ENCODE measurements around the gene PPFIBP1.
A peak's percentile ranks its signal among the peaks of the same experiment; 100 is the strongest.

Gene PPFIBP1

GRCh38 chr12:27610374-27610773 lies 86.4 kb downstream of the PPFIBP1 start:
- DNase-seq = peak; percentile 58

DNA sequence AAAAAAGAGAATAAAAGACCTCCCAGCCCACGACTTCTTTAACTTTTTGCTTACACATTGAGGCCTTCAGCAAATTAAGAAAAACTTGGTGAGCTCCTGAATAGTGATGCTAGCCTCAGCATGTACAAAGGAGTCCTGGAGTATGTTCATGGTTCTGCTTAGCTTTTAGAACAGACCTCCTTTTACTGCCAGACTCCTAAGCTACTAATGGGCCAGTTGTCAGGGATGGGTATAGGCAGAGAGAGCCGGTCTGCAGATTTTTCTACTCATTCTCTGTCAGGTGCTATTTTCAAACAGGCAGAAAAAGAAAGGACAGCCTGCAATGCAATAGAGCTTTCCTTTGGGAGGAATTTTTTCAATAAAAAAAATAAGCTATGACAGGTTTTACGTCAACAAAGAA lies 90.4 kb downstream of the PPFIBP1 start:
- H2AK5ac ChIP-seq (ENCODE audit: low read length, severe bottlenecking) = no peak overlapping the region
- no peak overlapping the region for H2BK15ac ChIP-seq (ENCODE audit: low read depth, poor library complexity, severe bottlenecking)
- H2BK5ac ChIP-seq (ENCODE audit: low read depth, low read length, poor library complexity, severe bottlenecking) = no peak overlapping the region
- H3K14ac ChIP-seq (ENCODE audit: low read length in 2 of 2) = no peak overlapping the region
- H3K27me3 ChIP-seq (ENCODE audit: control insufficient read depth in 1 of 2, insufficient read depth in 1 of 2, low read length in 2 of 2) = no peaks in the 10 kb centered on the region
- 56% methylated on average over 1 of the region's 3 CpGs for WGBS
- H2BK120ac ChIP-seq (ENCODE audit: low read depth, low read length) = no peak overlapping the region
- no peak for DNase-seq
- H3K36me3 ChIP-seq (ENCODE audit: control insufficient read depth in 1 of 2, insufficient read depth in 2 of 2, low read depth in 1 of 2, low read length in 2 of 2) = peaks cover 0 to 6% of the 10 kb centered on the region in 2 experiments
- peaks cover 17% of the 10 kb centered on the region for H3K79me1 ChIP-seq (replicated peaks; ENCODE audit: low read length, poor library complexity, severe bottlenecking)
- no peak overlapping the region for H2BK12ac ChIP-seq (ENCODE audit: low read length in 2 of 2)
- no peak overlapping the region for H3K4ac ChIP-seq (ENCODE audit: low read depth in 1 of 2, low read length in 2 of 2)
- H2AFZ ChIP-seq (ENCODE audit: low read depth, low read length) = no peak overlapping the region
- H4K8ac ChIP-seq (ENCODE audit: low read length) = no peak overlapping the region
- no peak overlapping the region for H3K18ac ChIP-seq (ENCODE audit: low read depth in 1 of 2, low read length in 2 of 2)
- no peak overlapping the region for H3K23ac ChIP-seq (ENCODE audit: low read length in 2 of 2)
- H3K4me1 ChIP-seq (ENCODE audit: control insufficient read depth, insufficient read depth, low read depth, low read length) = peaks cover 9% of the 10 kb centered on the region
- H3K9me3 ChIP-seq (ENCODE audit: control insufficient read depth, low read length) = no peaks in the 10 kb centered on the region
- H3K4me3 ChIP-seq (ENCODE audit: insufficient read depth in 1 of 2, low read depth in 1 of 2, low read length in 2 of 2) = no peak overlapping the region
- H3K27ac ChIP-seq (ENCODE audit: low read length, poor library complexity, severe bottlenecking) = peak overlapping the region; percentile 52
- H3K9ac ChIP-seq (ENCODE audit: low read length) = no peak overlapping the region
- no peak overlapping the region for H3K4me2 ChIP-seq (ENCODE audit: low read length, poor library complexity, severe bottlenecking)
- H4K91ac ChIP-seq (ENCODE audit: low read length) = no peak overlapping the region

More at GRCh38 chr12:27610374-27610773, 86.4 kb downstream of the PPFIBP1 start:
- no peak overlapping the region for H2BK5ac ChIP-seq (ENCODE audit: low read depth, low read length, poor library complexity, severe bottlenecking)
- no peak overlapping the region for H4K8ac ChIP-seq (ENCODE audit: low read length)
- H3K4me3 ChIP-seq (ENCODE audit: insufficient read depth in 1 of 2, low read depth in 1 of 2, low read length in 2 of 2) = no peak overlapping the region
- peaks cover 10% of the 10 kb centered on the region for H3K4me1 ChIP-seq (ENCODE audit: control insufficient read depth, insufficient read depth, low read depth, low read length)
- H3K4ac ChIP-seq (ENCODE audit: low read depth in 1 of 2, low read length in 2 of 2) = peak overlapping the region in 1 of 2 experiments; percentile 6
- H3K9ac ChIP-seq (ENCODE audit: low read length) = peak overlapping the region; percentile 61
- no peaks in the 10 kb centered on the region for H3K27me3 ChIP-seq (ENCODE audit: control insufficient read depth in 1 of 2, insufficient read depth in 1 of 2, low read length in 2 of 2)
- H3K4me2 ChIP-seq (ENCODE audit: low read length, poor library complexity, severe bottlenecking) = no peak overlapping the region
- no peak overlapping the region for H3K27ac ChIP-seq (ENCODE audit: low read length, poor library complexity, severe bottlenecking)
- no peaks in the 10 kb centered on the region for H3K36me3 ChIP-seq (ENCODE audit: control insufficient read depth in 1 of 2, insufficient read depth in 2 of 2, low read depth in 1 of 2, low read length in 2 of 2)
- no peak overlapping the region for H2BK12ac ChIP-seq (ENCODE audit: low read length in 2 of 2)
- 69% methylated on average over 1 of the region's 2 CpGs for WGBS
- no peak overlapping the region for H2BK120ac ChIP-seq (ENCODE audit: low read depth, low read length)
- peaks cover 22% of the 10 kb centered on the region for H3K79me1 ChIP-seq (replicated peaks; ENCODE audit: low read length, poor library complexity, severe bottlenecking)
- H3K18ac ChIP-seq (ENCODE audit: low read depth in 1 of 2, low read length in 2 of 2) = peak overlapping the region in 1 of 2 experiments; percentile 73
- no peak overlapping the region for H3K23ac ChIP-seq (ENCODE audit: low read length in 2 of 2)
- no peak overlapping the region for H4K91ac ChIP-seq (ENCODE audit: low read length)
- no peak overlapping the region for H2AK5ac ChIP-seq (ENCODE audit: low read length, severe bottlenecking)
- no peaks in the 10 kb centered on the region for H3K9me3 ChIP-seq (ENCODE audit: control insufficient read depth, low read length)
- H2BK15ac ChIP-seq (ENCODE audit: low read depth, poor library complexity, severe bottlenecking) = no peak overlapping the region
- H3K14ac ChIP-seq (ENCODE audit: low read length in 2 of 2) = no peak overlapping the region
- H2AFZ ChIP-seq (ENCODE audit: low read depth, low read length) = no peak overlapping the region

- H3K4me1 ChIP-seq (ENCODE audit: control insufficient read depth, insufficient read depth, low read depth, low read length) = peaks cover 8% of the 10 kb centered on the region
- no peaks in the 10 kb centered on the region for H3K27me3 ChIP-seq (ENCODE audit: control insufficient read depth in 1 of 2, insufficient read depth in 1 of 2, low read length in 2 of 2)
- H3K36me3 ChIP-seq (ENCODE audit: control insufficient read depth in 1 of 2, insufficient read depth in 2 of 2, low read depth in 1 of 2, low read length in 2 of 2) = peaks cover 0 to 6% of the 10 kb centered on the region in 2 experiments
- no peak overlapping the region for H2AFZ ChIP-seq (ENCODE audit: low read depth, low read length)
- no peak overlapping the region for H2BK12ac ChIP-seq (ENCODE audit: low read length in 2 of 2)
- no peak overlapping the region for H3K23ac ChIP-seq (ENCODE audit: low read length in 2 of 2)
- peaks cover 14% of the 10 kb centered on the region for H3K79me1 ChIP-seq (replicated peaks; ENCODE audit: low read length, poor library complexity, severe bottlenecking)
- H3K9ac ChIP-seq (ENCODE audit: low read length) = no peak overlapping the region
- peak overlapping the region; percentile 79 for H3K27ac ChIP-seq (ENCODE audit: low read length, poor library complexity, severe bottlenecking)
- no peak overlapping the region for H4K91ac ChIP-seq (ENCODE audit: low read length)
- no peak overlapping the region for H2AK5ac ChIP-seq (ENCODE audit: low read length, severe bottlenecking)
- WGBS = 60% methylated on average over 1 of the region's 3 CpGs
- H2BK120ac ChIP-seq (ENCODE audit: low read depth, low read length) = no peak overlapping the region
- peak overlapping the region; percentile 93 for H2BK15ac ChIP-seq (ENCODE audit: low read depth, poor library complexity, severe bottlenecking)
- no peaks in the 10 kb centered on the region for H3K9me3 ChIP-seq (ENCODE audit: control insufficient read depth, low read length)
- peak overlapping the region in 1 of 2 experiments; percentile 70 for H3K18ac ChIP-seq (ENCODE audit: low read depth in 1 of 2, low read length in 2 of 2)
- DNase-seq = no peak
- no peak overlapping the region for H3K4me2 ChIP-seq (ENCODE audit: low read length, poor library complexity, severe bottlenecking)
- no peak overlapping the region for H3K4me3 ChIP-seq (ENCODE audit: insufficient read depth in 1 of 2, low read depth in 1 of 2, low read length in 2 of 2)
- no peak overlapping the region for H4K8ac ChIP-seq (ENCODE audit: low read length)
- H3K14ac ChIP-seq (ENCODE audit: low read length in 2 of 2) = no peak overlapping the region
- no peak overlapping the region for H2BK5ac ChIP-seq (ENCODE audit: low read depth, low read length, poor library complexity, severe bottlenecking)
- no peak overlapping the region for H3K4ac ChIP-seq (ENCODE audit: low read depth in 1 of 2, low read length in 2 of 2)
These were observed 90.9 kb downstream of the PPFIBP1 start for GRCh38 chr12:27614866-27615265.

- no peak overlapping the region for H2AFZ ChIP-seq (ENCODE audit: low read depth, low read length)
- H3K4me1 ChIP-seq (ENCODE audit: control insufficient read depth, insufficient read depth, low read depth, low read length) = peaks cover 11% of the 10 kb centered on the region
- no peak overlapping the region for H3K4me2 ChIP-seq (ENCODE audit: low read length, poor library complexity, severe bottlenecking)
- no peak overlapping the region for H2BK15ac ChIP-seq (ENCODE audit: low read depth, poor library complexity, severe bottlenecking)
- peaks cover 0 to 7% of the 10 kb centered on the region in 2 experiments for H3K36me3 ChIP-seq (ENCODE audit: control insufficient read depth in 1 of 2, insufficient read depth in 2 of 2, low read depth in 1 of 2, low read length in 2 of 2)
- DNase-seq = peak; percentile 80
- no peaks in the 10 kb centered on the region for H3K27me3 ChIP-seq (ENCODE audit: control insufficient read depth in 1 of 2, insufficient read depth in 1 of 2, low read length in 2 of 2)
- H4K91ac ChIP-seq (ENCODE audit: low read length) = peak overlapping the region; percentile 81
- no peaks in the 10 kb centered on the region for H3K9me3 ChIP-seq (ENCODE audit: control insufficient read depth, low read length)
- peak overlapping the region; percentile 26 to 82 for H3K18ac ChIP-seq (ENCODE audit: low read depth in 1 of 2, low read length in 2 of 2)
- peak overlapping the region; percentile 5 to 93 for H3K4ac ChIP-seq (ENCODE audit: low read depth in 1 of 2, low read length in 2 of 2)
- peak overlapping the region; percentile 22 for H2BK5ac ChIP-seq (ENCODE audit: low read depth, low read length, poor library complexity, severe bottlenecking)
- no peak overlapping the region for H3K14ac ChIP-seq (ENCODE audit: low read length in 2 of 2)
- peak overlapping the region; percentile 12 for H3K9ac ChIP-seq (ENCODE audit: low read length)
- no peak overlapping the region for H2BK120ac ChIP-seq (ENCODE audit: low read depth, low read length)
- H3K79me1 ChIP-seq (replicated peaks; ENCODE audit: low read length, poor library complexity, severe bottlenecking) = peaks cover 16% of the 10 kb centered on the region
- H3K27ac ChIP-seq (ENCODE audit: low read length, poor library complexity, severe bottlenecking) = peak overlapping the region; percentile 79
- peak overlapping the region; percentile 71 for H2AK5ac ChIP-seq (ENCODE audit: low read length, severe bottlenecking)
- H3K23ac ChIP-seq (ENCODE audit: low read length in 2 of 2) = peak overlapping the region in 1 of 2 experiments; percentile 31
- peak overlapping the region; percentile 44 to 96 for H2BK12ac ChIP-seq (ENCODE audit: low read length in 2 of 2)
- no peak overlapping the region for H4K8ac ChIP-seq (ENCODE audit: low read length)
- H3K4me3 ChIP-seq (ENCODE audit: insufficient read depth in 1 of 2, low read depth in 1 of 2, low read length in 2 of 2) = no peak overlapping the region
These were observed 91.4 kb downstream of the PPFIBP1 start for GRCh38 chr12:27615331-27615891.
